SU-DHL-6 (cell line): ENCODE results near the gene CFAP99.

Source experiments
- CTCF ChIP-seq: fragments of 200-600 bp; sonication (generic); IDR thresholded peaks from one replicate; pipeline ENCODE4 v1.5.1; 2017; ENCODE audit warnings: antibody characterized with exemption, mild to moderate bottlenecking, low read length, moderate library complexity; ENCODE audit not compliant: insufficient read depth, poor library complexity, severe bottlenecking
- EZH2phosphoT487 ChIP-seq: fragments of 200-600 bp; sonication (generic), shearing (Covaris generic); conservative IDR thresholded peaks from 2 replicates; pipeline ENCODE4 v1.6.1; 2018; ENCODE audit warnings: mild to moderate bottlenecking, antibody characterized with exemption, low read length, moderate library complexity, mixed read lengths

- TF ChIP-seq EZH2phosphoT487 (no peak), CTCF (no peak)
Measured at GRCh38 chr4:2406920-2407319, 11.8 kb upstream of the CFAP99 start.
